NAMALWA (cell line): Measurements from ENCODE around the gene BMPR1A.
"Not testable (repeated sequence)": the region's sequence is repeated elsewhere in the genome, so short reads cannot be mapped to it uniquely, and the experiment has no call there.

Source experiments
- DNase-seq: peaks from one replicate; pipeline ENCODE4 v3.0.0-alpha.2; 2015; ENCODE audit warnings: low spot score

Gene BMPR1A

DNA sequence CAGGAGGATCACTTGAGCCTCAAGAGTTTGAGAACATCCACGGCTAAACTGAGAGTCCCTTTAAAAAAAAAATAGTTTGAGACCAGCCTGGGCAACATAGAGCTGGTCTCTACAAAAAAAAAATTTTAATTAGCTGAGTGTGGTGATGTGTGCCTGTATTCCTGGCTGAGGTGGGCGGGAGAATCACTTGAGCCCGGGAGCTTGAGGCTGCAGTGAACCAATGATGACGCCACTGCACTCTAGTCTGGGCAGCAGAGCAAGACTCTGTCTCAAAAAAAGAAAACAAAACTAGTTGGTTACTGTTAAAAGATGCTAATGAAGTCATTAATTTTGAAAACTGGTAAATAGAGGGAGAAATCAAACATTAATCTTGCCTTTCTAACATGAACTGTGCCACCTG is 124.6 kb downstream of the BMPR1A start:
- DNase-seq: no peak

DNA sequence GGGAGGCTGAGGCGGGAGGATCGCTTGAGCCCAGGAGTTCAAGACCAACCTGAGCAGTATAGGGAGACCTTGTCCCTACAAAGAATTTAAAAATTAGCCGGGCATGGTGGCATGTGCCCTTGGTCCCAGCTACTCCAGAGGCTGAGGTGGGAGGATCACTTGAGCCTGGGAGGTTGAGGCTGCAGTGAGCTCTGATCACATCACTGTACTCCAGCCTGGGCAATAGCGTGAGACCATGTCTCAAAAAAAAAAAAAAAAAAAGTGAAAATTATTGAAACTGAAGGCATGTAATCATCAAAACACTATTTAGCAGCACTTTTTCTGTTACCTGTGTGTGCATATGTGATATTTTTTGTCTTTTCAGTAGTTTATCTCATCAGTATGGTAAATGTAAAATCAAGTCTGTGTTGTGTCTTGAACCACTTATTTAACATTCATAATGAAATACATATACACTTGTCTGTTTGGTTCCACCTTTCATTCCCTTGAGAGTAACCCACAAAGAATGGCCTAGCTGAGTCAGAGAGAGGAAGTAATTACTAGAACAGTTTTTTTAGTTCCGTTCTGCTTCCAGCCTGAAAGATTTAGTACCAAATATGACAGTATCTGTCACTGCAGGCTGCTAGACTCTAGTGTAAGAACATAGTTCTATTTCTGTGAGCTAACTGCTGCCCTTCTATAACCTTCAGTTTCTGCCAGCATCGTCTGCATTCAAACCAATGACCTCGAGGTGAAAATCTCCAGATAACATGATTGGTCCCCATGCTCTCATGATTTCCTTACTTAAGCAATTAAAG is 132.4 kb downstream of the BMPR1A start:
- peak; percentile 70 for DNase-seq

DNA sequence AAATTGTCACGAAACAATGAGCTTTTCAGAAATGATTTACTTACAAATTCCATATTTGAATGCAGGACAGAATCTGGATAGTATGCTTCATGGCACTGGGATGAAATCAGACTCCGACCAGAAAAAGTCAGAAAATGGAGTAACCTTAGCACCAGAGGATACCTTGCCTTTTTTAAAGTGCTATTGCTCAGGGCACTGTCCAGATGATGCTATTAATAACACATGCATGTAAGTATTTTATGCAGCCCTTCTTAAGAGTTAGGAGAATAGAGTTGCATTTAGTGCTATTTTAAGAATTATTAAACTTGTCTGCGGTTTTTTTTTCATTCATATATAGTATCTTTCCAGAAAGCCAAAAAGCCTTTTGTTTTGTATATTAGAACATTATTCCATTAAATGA is 133.6 kb downstream of the BMPR1A start:
- no peak for DNase-seq

DNA sequence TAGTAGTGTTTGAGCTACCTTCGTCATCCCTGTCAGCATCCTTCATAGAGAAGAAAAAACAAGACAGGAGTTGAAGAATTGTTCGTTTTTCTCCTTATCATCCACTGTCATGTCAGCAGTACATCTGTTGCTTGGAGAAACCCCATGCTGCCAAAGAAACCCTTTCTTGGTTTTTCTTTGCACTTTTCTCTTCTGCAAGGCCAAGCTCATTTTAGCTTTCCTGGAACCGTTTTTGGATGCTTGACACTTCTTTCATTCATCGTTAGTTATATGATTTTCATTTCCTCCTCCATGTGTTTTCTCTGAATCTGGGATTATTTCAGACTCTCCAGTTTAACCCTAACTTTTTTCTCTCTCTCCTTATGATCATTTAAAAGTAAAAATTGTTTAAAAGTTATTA is 142.1 kb downstream of the BMPR1A start:
- DNase-seq: no peak

DNA sequence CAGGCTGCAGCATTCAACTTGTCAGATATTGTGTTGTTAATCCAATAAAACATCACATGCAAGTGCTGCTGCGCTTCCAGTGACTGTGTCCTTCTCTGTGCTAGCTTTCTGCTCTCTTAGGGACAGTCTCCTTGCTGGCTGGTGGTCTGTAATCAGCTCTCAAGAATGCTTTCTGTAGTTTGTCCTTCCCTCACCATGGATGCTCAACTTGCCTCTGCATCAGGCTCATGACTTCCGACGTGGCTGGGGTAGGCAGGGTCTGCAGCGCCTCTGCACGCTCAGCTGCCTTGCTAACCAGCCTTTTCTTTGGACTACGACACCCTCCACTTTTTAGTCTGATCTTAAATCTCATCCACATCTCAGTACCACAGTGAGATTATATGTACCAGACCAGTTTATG is 142.7 kb downstream of the BMPR1A start:
- DNase-seq: no peak

DNA sequence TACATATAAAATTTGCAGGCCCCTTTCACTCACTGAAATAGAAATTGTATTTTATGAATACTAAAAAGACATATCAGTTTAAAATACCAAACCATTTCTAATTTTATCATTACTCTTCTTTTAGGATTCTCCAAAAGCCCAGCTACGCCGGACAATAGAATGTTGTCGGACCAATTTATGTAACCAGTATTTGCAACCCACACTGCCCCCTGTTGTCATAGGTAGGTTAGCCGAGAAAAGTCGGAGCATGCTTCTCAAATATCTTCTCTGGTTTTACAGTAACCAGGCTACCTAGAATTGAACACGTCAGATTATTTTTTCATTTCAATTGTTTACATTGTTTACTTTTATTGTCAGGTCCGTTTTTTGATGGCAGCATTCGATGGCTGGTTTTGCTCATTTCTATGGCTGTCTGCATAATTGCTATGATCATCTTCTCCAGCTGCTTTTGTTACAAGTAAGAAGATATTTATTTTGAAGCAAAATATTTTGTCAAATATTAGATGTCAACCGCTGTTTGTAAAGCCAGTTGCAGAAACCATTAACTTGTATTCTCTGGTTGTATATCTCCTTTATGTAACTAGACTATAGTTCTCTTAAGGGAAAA is 143.4 kb downstream of the BMPR1A start:
- DNase-seq: peak; percentile 63

DNA sequence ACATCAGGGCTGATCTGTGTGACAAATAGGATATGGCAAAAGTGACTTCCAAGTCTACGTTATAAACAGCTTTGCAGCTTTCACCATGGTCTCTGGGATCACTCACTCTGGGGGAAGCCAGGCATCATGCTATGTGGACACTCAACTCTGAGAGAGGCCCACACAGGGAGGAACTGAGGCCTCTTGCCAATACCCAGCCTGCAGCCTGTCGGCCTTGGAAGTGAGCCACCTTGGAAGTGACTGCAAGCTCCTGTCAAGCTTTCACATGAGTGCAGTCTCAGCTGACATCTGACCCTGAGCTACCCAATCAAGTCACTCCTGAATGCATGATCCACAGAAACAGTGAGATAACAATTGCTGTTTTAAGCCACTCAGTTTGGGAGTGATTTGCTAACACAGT is 144.5 kb downstream of the BMPR1A start:
- DNase-seq: no peak

DNA sequence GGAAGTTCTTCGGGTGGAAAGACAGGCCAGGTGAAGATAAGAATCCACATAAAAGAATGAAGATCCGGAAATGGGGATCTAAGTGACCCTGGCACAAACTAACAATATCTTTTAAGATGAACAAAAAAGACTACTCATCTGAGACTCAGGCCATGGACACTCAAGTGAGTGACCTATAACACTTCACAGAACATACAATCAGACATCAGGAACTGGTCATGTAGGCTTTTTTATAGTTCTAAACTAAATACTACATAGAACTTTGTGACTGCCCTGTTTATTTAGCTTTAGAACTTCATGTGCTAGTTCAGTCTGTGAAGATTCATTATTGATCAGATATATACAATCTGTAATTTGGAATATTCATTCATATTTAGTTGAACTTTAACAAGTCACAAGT is 148.2 kb downstream of the BMPR1A start:
- no peak for DNase-seq

DNA sequence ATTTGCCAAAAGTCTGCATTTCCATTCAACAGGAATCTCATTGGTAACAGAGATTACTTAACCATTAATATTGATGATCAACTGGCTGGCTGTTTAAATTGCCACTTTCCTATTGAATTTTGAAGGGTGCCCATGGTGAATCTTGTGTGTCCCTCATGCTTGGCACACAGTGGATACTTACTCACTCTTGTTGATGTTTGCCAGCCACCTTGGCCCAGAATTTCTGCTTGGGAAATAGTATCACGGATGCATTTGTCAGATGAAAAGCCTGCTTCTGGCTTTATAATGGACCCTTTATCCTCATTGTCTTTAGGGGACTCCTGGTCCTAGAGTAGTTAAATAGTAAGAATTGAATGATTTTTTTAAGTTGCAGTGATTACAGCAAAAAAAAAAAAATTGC is 149.0 kb downstream of the BMPR1A start:
- no peak for DNase-seq

DNA sequence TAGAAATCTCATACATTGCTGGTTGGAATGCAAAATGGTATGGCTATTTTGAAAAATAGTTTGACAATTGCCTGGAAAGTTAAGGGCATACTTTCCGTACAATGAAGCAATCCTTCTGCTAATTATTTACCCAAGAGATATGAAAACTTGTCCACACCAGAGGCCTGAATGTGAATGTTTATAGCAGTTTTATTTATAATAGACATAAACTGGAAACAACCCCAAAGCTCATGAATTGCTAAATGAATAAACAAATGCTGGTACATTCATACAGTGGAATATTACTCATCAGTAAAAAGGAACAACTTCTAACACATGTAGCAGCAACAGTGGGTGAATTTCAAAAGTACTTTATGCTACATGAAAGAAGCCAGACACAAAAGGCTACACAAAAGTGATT is 158.3 kb downstream of the BMPR1A start:
- no peak for DNase-seq

DNA sequence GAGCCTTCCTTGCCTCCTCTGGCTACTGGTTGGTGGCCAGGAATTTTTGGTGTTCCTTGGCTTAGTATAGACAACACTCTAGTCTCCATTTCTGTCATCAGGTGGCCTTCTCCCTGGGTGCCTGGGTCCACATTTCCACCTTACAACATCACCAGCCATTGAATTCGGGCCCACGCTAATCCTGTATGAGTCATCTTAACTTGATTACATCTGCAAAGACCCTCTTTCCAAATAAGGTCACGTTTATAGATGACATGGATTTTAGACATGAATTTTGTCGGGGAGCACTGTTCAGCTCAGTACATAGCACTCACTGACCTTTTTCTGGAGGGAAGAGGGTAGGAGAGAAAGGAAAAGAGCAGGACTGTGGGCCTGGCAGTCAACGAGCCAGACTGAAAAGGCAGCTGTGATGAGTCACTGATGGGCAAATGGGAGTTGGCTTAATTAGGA is 161.6 kb downstream of the BMPR1A start:
- DNase-seq: no peak

DNA sequence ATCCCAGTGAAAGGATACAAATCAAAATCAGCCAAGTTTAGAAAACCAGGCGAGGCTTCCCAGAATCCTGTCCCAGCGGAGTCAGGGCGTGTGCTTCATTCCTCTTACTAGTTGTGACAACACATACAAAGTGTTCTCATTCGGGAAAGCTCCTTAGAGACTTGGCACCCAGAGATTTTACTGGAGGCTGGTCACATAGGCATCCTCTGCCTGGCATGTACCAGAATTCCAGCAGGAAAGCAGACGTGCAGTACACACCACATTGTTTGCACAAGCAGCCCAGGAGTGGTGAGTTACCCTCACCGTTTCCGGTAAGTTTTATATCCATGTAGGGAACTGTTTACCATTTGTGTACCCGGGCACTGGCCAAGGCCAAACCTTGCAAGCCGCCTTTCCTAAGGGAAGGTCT is 166.1 kb downstream of the BMPR1A start:
- no peak for DNase-seq

DNA sequence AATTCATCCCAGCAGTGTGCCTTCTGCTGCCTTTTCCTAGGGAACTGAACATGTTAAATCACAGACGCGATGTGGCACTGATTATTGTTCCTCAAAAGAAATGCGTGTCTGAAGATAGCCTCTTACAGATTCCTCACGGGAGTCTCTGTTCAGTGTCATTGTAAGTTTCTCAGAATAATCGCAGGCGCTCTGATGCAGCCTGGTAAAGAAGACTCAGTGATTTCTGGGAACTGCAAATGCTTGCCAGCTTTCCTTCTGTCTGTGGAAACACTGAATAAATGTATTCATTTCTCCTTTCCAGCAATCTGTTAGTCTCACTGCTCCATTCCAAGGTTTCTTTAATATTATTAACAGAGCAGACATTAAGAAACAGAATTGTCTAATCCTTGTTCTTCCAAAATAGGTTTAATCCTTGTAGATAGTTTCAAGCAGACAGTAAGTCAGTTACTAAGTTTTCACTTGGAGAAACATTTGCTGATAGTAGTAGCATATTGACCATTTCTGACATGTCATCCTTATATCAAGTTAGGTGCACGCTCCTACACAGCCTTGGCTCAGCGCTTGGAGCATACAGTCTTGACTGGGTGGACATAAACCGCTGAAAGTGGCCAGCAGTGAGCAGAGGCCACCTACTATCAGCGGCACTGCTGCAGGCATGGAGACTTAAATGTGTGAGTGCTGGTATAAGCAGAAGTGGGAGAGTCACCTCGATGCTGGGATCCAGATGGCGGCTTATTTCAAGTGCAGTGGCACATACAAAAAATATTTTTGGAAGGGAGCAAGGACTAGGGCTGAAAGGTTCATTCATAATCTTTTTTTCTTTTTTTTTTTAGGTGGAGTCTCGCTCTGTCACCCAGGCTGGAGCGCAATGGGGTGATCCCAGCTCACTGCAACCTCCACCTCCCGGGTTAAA is 173.3 kb downstream of the BMPR1A start:
- no peak for DNase-seq

DNA sequence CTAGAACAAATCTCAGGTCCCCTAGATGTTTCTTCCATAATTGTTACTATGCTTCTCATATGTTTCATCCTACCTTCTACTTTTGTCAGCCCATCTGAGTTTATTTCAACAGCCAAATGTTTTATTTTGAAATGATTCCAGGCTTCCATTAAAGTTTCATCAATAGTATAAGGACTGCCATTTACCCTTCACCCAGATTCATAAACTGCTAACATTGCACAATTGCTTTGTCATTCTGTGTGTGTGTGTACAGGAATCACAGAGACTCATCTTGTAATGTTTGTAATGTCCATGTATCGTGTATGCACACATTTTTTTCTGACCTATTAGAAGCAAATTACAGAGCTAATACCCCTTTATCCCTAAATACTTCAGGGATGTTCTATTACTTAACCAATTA is 175.5 kb downstream of the BMPR1A start:
- DNase-seq: no peak

DNA sequence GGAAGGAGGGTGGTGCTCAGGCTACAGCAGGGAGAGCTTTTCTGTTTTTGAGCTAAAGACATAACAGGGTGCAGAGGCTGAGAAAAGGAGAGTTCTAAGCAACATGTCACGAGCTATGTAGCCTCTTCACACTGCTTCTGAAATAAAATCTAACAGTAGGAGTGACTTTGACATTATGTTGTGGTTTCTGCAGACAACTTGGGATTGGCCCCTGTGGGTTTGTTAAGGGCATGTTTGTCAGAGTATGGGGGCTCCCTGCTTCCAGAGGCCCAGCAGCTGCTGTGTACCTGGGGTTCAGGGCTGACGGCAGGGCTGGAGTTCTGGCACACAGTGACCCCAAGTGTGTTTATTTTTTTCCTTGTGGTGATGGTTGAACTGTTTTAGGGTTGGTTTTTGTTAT is 176.3 kb downstream of the BMPR1A start:
- DNase-seq: no peak

DNA sequence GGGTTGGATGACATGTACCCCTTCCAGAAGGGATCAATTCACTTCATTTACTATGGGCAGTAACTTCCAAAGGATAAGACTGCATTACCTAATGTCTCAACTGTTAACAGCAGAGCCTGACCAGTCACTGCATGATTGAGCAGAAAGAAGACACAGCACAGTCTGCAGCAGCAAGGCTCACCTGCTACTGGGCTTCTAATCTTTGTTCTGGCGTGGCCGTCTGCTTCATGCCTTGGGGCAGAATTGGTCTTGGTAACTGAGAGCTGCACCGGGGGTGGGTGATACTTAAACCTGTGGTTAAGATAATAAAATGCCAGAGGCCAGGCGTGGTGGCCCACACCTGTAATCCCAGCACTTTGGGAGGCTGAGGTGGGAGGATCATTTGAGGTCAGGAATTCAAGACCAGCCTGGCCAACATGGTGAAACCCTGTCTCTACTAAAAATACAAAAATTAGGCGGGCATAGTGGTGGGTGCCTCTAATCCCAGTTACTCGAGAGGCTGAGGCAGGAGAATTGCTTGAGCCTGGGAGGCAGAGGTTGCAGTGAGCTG is 177.8 kb downstream of the BMPR1A start:
- DNase-seq: not testable (repeated sequence)

DNA sequence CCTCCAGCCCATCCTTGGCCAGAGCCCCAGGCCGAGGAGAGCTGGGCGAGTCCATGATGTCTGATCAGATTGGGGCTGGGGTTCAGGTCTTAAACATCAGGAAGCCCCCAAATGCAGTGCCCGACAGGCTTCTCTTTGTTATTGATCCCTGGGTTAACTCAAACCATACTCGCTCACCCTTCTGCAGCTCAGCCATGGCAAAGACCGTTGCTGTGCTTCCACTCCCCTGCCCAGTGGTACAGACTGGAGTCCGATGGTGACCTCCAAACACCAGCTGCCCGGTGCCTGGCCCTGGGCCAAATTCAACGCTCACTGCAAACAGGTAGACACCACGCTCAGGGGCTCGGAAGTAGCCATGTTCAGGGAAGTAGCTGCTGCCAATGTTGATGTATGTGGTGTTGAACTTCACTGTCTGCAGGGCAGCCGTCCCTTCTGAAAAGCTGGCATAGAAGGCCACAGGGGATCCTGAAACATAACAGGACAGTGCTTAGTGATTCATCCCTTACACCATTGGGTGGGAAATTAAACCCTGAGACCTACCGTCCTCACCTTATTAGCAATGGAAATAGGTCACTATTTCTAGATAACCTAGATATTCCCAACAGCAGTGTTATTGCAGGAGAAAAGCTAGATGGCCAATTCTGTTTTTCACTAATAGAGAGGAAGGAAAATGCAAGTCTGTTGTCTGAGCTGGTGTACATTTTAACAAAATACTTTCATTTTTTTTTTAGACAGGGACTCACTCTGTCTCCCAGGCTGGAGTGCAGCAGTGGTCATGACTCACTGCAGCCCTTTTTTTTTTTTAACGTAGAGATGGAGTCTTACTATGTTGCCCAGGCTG is 180.5 kb downstream of the BMPR1A start:
- DNase-seq: no peak

DNA sequence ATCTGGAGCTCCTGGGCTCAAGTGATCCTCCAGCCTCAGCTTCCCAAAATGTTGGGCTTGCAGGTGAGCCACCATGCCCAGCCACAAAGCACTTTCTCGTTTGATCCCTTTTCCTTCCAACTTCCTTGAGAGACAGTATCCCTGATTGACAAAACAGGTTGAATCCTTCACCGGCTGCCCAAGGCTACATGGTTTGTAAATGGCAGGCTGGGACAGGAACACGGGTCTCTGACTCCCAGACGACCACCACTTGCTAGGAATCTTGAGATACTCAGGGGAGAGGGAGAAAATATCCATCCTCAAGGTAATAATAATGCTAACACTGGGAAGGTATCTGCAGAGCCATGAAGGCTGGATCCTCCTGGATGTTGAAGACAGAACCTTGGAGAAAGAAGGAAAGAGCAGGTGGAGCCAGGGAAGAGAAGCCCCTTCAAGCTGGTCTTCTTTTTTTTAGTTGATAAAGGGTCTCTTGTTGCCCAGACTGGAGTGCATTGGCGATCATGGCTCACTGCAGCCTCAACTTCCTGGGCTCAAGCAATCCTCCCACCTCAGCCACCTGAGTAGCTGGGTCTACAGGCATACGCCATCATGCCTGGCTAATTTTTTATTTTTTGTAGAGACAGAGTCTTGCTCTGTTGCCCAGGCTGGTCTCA is 181.2 kb downstream of the BMPR1A start:
- DNase-seq: no peak

DNA sequence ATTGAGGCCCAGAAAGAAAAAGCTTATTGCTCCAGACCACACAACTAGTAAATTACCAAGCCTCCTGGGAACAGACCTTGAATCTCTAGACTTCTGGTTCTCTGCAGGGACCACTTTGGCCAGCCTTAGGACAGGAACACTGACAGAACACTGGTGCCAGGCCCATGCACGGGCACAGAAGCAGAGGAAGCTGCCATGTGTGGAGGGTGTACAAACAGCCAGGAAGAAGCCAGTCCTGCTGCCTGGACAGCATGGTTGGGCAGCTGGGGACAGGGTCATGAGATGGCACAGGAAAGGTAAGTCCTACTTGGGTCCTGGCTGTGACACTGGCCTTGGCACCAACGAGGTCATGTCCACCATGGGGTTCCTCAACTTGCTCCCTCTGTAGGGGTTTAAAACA is 181.8 kb downstream of the BMPR1A start:
- no peak for DNase-seq

DNA sequence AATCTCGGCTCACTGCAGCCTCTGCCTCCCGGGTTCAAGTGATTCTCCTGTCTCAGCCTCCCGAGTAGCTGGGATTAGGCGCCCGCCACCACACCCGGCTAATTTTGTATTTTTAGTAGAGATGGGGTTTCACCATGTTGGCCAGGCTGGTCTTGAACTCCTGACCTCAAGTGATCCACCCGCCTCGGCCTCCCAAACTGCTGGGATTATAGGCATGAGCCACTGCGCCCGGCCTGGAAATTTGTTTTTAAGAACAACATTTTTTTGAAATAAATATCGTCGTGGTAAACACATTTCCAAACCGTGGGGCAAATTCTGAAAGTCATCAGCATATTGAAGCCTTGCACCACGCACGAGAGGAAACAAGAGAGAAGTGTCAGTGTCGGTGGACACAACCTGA is 183.7 kb downstream of the BMPR1A start:
- not testable (repeated sequence) for DNase-seq

DNA sequence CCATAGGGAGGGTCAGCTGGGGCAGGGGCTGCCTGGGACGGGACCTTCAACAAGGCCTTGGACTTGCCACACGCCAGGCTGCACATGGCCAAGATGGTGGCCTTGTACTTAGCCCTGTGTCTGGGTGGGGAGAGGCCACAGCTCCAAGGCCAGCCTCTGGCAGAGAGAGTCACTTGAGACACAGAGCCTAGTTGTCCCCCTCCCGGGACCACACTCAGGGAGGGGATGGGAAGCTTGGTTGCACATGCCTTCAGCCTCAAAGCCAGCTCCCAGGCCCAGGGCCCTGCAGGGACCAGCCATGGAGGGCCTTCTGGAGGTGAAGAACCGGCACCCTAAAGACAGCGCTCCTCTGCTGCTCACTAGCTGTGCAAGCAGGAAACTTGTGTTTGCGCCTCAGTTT is 184.3 kb downstream of the BMPR1A start:
- no peak for DNase-seq
